HG02759 (cell line): ENCODE results near the gene SDK1.
"Not testable (repeated sequence)": the region's sequence is repeated elsewhere in the genome, so short reads cannot be mapped to it uniquely, and the experiment has no call there.

ENCODE experiments used
- ATAC-seq: cut with Tn5 transposase; IDR thresholded peaks from one replicate; pipeline ENCODE4 v1.9.1; 2021; ENCODE audit warnings: mild to moderate bottlenecking, moderate library complexity; ENCODE audit not compliant: unreplicated experiment

SDK1 gene

DNA sequence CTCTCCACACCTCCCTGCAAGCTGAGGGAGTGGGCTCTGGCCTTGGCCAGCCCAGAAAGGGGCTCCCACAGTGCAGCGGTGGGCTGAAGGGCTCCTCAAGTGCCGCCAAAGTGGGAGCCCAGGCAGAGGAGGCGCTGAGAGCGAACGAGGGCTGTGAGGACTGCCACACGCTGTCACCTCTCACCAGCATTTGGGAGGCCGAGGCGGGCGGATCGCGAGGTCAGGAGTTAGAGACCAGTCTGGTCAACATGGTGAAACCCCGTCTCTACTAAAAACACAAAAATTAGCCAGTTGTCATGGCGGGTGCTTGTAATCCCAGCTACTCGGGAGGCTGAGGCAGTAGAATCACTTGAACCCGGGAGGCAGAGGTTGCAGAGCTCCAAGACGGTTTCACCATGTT is 1013.3 kb downstream of the SDK1 start:
- not testable (repeated sequence) for ATAC-seq
